ENCODE results near the gene UTS2B.
"Not testable (repeated sequence)": the region's sequence is repeated elsewhere in the genome, so short reads cannot be mapped to it uniquely, and the experiment has no call there.

The UTS2B gene

DNA sequence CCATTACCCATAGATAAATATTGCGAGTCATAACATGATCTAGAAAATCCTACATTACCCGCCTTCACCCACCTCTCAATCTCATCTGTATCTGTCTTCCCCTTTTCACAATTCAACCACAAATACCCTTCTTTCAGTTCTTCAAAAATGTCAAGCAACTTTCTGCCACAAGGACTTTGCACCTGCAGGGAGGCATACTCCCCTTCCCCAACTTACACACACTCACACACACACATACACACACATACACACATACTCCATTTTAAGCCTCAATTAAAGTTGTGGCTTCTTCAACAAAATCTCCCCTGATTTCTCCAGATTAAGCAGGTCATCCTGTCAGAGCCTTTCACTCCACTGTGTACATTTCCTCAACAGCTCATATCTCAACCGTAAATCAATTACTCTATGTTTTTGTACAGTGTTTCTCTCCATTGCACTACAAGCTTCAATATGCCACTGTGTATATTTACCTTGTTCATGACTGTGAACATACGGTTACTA, 34.2 kb downstream of the UTS2B start:
- TF ChIP-seq POLR2A (IDR thresholded peaks at IDR 0.05; ENCODE audit: low read depth, low read length), result no peak
- no peak for DNase-seq (ENCODE audit: insufficient read length, low spot score)
- peak; percentile 50 for FAIRE-seq

DNA sequence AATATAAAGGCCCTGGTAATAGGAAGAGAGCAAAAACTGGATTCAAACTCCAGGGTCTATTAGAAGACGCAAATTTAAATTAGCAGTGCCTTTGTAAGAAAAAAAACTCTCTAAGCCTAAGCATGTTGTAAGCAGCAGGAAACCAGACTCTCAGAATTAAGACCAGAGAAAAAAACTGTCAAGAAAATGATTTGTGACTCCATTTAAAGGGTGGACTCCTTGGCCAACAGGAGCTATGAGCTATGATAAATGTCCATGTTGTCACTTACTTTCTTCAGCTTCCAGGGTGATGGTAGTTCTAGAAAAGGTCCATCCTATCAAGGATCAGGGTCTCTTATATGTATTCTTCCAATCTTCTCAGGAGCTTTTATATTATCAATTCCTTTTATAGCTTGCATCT, 36.0 kb downstream of the UTS2B start:
- no peak for TF ChIP-seq POLR2A (IDR thresholded peaks at IDR 0.05; ENCODE audit: low read depth, low read length)
- DNase-seq (ENCODE audit: insufficient read length, low spot score), result no peak
- no peak for FAIRE-seq

DNA sequence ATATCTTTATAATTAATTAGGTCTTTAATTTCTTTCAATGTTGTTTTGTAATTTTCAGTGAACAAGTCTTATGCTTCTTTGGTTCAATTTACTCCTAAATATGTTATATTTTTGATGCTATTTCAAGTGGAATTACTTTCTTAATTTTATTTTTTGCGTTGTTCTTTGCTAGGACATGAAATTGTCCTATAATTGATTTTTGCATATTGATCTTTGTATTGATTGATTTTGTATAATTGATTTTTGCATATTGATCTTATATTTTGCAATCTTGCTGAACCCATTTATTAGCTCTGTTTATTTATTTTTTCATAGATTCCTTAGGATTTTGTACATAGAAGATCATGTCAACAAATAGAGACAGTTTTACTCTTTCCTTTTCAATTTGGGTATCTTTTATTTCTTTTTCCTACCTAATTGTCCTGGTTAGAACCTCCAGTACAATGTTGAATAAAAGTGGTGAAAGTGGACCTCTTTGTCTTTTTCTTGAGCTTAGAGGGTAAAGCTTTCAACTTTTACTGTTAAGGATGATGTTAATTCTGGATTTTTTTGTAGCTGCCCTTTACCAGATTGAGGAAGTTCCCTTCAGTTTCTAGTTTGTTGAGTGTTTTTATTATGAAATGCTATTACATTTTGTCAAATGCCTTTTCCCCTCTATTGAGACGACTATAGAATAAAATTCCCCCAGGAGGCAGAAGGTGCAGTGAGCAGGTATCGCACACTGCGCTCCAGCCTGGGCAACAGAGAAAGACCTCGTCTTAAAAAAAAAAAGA, 37.9 kb downstream of the UTS2B start:
- FAIRE-seq, result peak; percentile 15
- TF ChIP-seq POLR2A (IDR thresholded peaks at IDR 0.05; ENCODE audit: low read depth, low read length), result no peak
- no peak for DNase-seq (ENCODE audit: insufficient read length, low spot score)

DNA sequence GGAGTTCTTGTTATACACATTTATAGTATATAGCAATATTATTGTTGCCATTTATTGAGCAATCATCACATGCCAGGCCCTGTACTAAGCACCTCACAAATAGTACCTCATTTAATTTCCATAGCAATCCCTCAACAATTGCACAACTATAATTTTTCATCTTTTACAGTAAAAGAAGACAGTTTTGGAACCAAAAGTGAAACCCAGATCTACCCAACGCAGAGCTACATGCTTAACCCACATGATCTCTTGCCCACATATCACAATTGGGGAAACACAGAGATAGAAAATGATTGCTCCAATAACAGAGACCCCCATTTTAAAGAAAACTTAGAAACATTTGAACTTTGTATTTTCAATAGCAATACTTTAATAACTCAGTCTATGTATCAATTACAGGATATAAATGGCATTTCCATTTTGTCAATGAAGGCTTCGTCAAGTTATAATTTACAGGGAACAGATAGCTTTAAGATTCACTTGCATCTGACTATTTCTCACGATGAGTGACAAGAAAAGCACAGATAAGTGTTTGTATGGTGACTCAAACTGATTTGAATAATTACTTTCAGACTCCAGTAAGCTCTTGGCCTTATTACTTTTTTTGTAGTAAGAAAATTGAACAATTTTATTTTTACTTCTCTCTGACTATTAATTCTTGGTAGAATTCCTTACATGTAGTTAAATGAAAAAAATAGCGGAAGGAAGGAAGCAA, 39.9 kb downstream of the UTS2B start:
- FAIRE-seq (peak; percentile 57), DNase-seq (ENCODE audit: insufficient read length, low spot score) (no peak)
- TF ChIP-seq POLR2A (IDR thresholded peaks at IDR 0.05; ENCODE audit: low read depth, low read length), result no peak

DNA sequence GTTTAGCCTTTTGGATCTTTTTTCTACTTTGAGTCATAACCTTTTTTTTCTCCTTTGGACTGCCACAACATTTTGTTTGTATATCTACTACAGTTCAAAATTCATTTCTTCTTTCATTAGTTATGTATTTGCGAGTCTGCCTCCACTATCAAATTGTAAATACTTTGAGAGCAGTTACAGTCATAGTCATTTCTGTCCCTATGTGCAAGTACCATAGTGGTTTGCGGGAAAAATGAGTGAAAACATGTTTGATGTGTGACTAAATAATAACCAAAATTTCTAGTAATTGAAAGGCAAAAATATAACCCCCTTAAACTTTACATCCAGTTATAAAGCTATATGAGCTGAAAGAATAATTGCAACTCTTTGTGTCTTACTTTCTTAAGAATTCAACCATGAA, 46.9 kb downstream of the UTS2B start:
- DNase-seq (ENCODE audit: insufficient read length, low spot score) (no peak), FAIRE-seq (peak; percentile 69)
- TF ChIP-seq POLR2A (IDR thresholded peaks at IDR 0.05; ENCODE audit: low read depth, low read length), result no peak

DNA sequence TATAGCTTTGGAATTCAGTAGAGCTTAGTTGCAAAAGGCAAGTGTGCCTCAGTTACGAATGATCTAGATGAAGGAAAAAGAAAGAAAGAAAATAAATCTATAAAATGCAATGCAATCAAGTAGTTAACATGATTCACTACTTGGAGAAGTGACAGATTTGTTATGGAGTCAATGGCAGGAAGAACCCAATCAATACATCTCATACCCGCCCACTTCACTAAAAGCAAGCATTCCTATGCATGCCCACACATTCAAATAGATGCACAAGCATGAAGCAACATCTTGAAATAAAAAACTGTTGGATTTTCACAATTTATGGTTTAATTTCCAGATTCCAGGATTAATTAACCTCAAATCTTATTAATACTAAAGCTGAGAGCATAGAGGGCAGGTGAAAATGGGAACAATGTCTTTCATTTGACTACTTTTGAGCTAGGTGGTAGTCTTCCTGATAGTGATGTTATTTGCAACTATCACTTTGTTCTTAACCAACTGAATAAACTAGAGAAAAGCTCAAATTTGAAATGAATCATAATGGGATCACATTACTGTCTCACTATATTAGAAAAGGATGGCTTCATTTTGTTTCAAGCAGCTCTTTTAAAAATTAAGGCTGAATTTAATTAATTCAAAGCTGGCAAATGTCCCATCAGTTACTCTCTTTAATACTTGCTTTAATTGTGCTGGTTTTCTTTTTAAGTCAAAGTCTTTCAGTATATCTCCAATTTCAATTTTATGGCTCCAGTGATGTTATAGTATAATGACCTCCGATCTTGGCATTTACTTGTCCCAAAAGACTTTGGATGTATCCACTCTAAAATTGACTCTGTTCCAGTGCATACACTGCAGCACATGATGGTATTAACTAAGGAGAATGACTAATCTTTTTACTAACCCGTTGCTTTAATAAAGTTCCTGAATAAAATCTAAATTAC, 47.8 kb downstream of the UTS2B start:
- no peak for DNase-seq (ENCODE audit: insufficient read length, low spot score)
- TF ChIP-seq POLR2A (IDR thresholded peaks at IDR 0.05; ENCODE audit: low read depth, low read length), result no peak
- peak; percentile 38 for FAIRE-seq

DNA sequence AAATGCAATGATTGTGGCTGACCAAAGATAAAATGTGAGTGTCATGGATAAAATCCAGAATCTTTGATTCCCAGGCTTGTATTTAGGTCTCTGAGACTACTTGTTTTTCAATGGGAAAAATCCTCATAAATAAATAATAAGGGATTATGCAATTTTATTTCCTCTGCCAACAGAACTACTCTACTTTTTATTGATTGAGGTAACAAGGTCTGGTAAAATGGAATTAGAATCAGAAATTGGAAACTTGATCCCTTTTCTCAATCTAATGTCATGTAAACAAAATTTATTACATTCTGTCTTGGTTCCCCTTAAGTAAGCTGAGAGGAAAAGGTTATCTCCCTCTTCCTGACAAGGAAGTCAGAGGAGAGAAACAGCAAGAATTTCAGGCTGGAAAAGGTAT, 49.4 kb downstream of the UTS2B start:
- FAIRE-seq (no peak), DNase-seq (ENCODE audit: insufficient read length, low spot score) (no peak)
- no peak for TF ChIP-seq POLR2A (IDR thresholded peaks at IDR 0.05; ENCODE audit: low read depth, low read length)

DNA sequence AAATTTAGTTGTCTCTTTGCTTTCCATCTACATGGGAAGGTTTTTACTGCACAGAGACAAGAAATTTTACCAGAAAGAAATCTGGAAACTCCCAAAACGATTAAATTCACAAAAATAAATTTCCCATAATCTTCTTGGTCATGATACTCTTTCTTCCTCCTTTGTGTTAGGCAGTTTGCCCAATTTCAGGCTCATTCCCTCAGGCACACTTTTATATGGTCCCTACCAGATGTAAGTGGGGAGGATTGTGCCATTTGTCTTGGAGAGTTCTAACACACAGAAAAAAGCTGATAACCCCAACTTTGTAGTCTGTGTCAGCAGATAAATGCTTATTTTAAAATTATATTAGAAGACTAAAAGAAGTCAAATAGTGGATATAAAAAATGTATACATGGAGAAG, 50.2 kb downstream of the UTS2B start:
- TF ChIP-seq POLR2A (IDR thresholded peaks at IDR 0.05; ENCODE audit: low read depth, low read length), result no peak
- FAIRE-seq (peak; percentile 62), DNase-seq (ENCODE audit: insufficient read length, low spot score) (no peak)

DNA sequence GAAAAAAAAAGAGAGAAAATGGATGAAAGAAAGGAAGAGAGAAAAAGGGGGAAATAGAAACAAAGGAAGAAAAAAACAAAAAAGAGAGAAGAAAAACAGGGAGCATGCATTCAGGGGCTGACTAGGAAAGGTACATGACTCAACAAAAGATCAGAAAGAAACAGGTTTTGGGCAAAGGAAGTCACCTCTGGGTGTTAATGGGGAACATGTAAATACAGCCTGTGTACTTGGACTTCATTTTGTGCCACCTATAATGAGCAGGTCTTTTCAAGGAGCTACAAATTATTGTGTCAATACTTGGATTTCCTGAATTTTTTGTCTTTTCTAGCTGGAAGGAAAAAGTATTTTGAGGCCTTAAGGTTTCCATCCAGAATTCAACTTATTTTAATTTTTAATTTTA, 54.6 kb downstream of the UTS2B start:
- peak; percentile 43 for FAIRE-seq
- TF ChIP-seq POLR2A (IDR thresholded peaks at IDR 0.05; ENCODE audit: low read depth, low read length), result no peak

DNA sequence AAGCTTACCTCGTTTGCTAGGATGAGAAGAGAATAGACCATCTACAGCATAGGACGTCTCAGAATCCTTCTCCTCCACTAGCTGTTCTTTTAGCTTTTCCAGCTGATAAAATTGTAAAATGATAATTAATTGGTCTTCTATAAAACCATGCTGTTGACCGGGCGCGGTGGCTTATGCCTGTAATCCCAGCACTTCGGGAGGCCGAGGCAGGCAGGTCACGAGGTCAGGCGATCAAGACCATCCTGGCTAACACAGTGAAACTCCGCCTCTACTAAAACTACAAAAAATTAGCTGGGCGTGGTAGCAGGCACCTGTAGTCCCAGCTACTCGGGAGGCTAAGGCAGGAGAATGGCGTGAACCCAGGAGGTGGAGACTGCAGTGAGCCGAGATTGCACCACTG, 55.1 kb downstream of the UTS2B start:
- not testable (repeated sequence) for FAIRE-seq; DNase-seq (ENCODE audit: insufficient read length, low spot score)

More for the DNA sequence above, 54.6 kb downstream of the UTS2B start:
- DNase-seq (ENCODE audit: insufficient read length, low spot score), result no peak

DNA sequence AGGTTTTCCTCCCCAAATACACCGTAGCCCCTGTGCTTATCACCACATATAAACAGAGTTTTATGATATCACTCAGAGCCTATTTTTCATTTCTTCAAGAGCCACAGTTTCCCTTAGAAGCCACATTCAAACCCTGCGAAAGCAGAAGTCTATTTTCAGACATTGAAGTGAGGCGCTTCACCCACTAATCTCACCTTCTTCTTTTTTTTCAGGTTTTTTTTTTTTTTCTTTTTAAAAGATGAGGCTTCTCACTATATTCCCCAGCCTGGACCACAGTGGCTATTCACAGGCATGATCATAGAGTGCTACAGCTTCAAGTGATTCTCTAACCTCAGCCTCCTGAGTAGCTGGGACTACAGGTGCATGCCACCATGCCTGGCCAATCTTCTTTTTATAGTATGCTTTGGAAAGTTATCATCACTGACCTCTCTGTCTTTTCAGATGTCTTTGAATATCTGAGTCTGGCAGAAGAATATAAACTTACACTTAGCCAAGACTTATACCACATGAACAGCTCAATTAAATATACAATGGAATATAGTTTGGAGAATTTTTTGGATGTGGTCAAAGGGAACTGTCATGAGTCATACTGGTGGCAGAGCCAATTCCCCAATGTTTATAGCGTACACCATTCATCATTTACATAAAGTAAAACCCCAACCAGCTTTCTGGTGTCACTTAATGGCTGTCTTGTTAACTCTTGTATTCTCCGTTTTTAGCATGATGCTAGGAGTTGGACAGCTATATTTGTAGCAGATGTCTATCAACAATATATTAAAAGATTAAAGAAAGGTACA, 60.8 kb downstream of the UTS2B start:
- no peak for TF ChIP-seq POLR2A (IDR thresholded peaks at IDR 0.05; ENCODE audit: low read depth, low read length)
- no peak for DNase-seq (ENCODE audit: insufficient read length, low spot score)
- FAIRE-seq, result no peak

DNA sequence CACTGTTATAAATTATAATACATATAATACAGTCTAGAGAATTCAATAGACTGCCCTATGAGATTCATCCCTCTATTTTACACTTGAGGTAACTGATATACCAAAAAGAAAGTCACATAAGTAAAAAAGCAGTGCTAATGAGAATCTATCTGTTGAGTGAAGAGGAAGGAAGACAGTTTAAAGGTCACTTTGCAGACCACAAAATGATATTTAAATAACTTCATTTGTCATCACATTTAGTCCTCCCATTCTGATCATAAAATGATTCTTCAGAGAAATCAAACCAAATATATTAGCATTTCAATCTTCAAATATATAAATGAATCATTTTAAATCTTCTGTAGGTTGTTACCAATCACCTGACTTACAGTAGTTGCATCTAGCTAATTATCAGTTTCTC, 61.6 kb downstream of the UTS2B start:
- TF ChIP-seq POLR2A (IDR thresholded peaks at IDR 0.05; ENCODE audit: low read depth, low read length), result no peak
- FAIRE-seq (no peak), DNase-seq (ENCODE audit: insufficient read length, low spot score) (no peak)

DNA sequence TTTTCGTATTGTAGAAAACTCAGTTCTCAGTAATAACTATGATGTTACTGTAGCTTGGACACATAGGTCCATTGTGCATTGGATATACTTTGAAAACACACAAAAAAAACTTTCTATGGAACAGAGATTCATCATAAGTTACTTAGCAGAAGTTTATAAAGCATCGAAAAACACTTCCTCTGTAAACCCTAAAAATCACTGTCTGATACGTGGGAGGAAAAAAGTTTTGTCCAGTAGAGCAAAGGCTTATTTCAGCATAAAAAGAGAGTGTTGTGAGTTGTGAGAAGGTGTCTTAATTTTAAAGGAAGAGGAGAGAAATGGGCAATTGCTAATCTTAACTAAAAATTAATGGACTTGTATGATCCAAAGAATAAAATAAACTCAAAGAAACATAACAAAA, 66.5 kb downstream of the UTS2B start:
- no peak for FAIRE-seq
- no peak for TF ChIP-seq POLR2A (IDR thresholded peaks at IDR 0.05; ENCODE audit: low read depth, low read length)

More for the DNA sequence above, 66.5 kb downstream of the UTS2B start:
- no peak for DNase-seq (ENCODE audit: insufficient read length, low spot score)

Measured in H54 (cell line).